HCT116 (cell line): ENCODE results near the gene KIAA0825. TPM values are rescaled to one million over a fixed set of nuclear protein-coding genes. Genes with fewer than 3 reads are reported as not detected.

Experiments
- ATAC-seq: fragments of 200-7000 bp; cut with Tn5 transposase; 2 replicates; pipeline ENCODE4 v1.9.1; 2020; ENCODE audit warnings: mild to moderate bottlenecking, moderate library complexity
- BruUV-seq: library from RNA; stranded (reverse); fragments of 400-500 nt; replicated peaks from 2 replicates; lab custom pipeline; 2021; lab: Mats Ljungman, UMichigan
- CTCF ChIA-PET: fragments of 300-600 bp; sonication (Branson Sonifier 250); formaldehyde crosslinking; loops from one replicate; lab custom pipeline; 2021; ENCODE audit warnings: antibody characterized with exemption; lab: Charles Lee
- POLR2A ChIA-PET: fragments of 300-600, 350-600 bp; sonication (Branson Sonifier 250); formaldehyde crosslinking; loops from one replicate; lab custom pipeline; 2021; ENCODE audit warnings: antibody characterized with exemption; lab: Charles Lee
- RAD21 ChIA-PET, 2 experiments: fragments of 300-600 bp; sonication (Branson Sonifier 250); formaldehyde crosslinking; loops; one replicate each; lab custom pipeline; 2023; ENCODE audit warnings: low total read pairs in 2 of 2; ENCODE audit not compliant: uncharacterized antibody in 2 of 2, unreplicated experiment in 2 of 2, low non-redundant PET in 1 of 2; lab: Charles Lee
- DNase-seq: peaks from one replicate; pipeline ENCODE4 v3.0.0-alpha.2; 2010; ENCODE audit warnings: low read depth, low spot score
- H2AFZ ChIP-seq: fragments of 200-600 bp; shearing (Covaris generic), sonication (generic); 2 replicates; pipeline ENCODE4 v1.6.1; 2017; ENCODE audit warnings: low read depth, mixed run types, mixed read lengths, antibody characterized with exemption, low read length; ENCODE audit not compliant: poor library complexity, severe bottlenecking
- H3K27ac ChIP-seq: 2 replicates; pipeline ENCODE4 v1.5.1; 2012; ENCODE audit warnings: low read depth, low read length
- H3K27me3 ChIP-seq: fragments of 200-600 bp; sonication (generic); 2 replicates; pipeline ENCODE4 v1.6.1; 2016; ENCODE audit warnings: mixed run types, low read length, mixed read lengths; ENCODE audit not compliant: insufficient read depth
- H3K36me3 ChIP-seq, 2 experiments: fragments of 200-500 bp in 1 of 2; fragments of 200-600 bp in 1 of 2; sonication (Bioruptor generic) in 1 of 2; sonication (generic) in 1 of 2; 2 replicates each; pipeline versions ENCODE4 v1.5.1 to v1.6.1; 2014 to 2016; ENCODE audit warnings: low read length in 2 of 2, inconsistent platforms in 1 of 2, mixed read lengths in 1 of 2, mixed run types in 1 of 2; ENCODE audit not compliant: insufficient read depth in 2 of 2, control insufficient read depth in 1 of 2
- H3K4me1 ChIP-seq, 2 experiments: fragments of 200-600 bp in 1 of 2; sonication (generic) in 1 of 2; 2 replicates each; pipeline versions ENCODE4 v1.5.1 to v1.6.1; 2012 to 2017; ENCODE audit warnings: low read length in 2 of 2, inconsistent platforms in 1 of 2, mild to moderate bottlenecking in 1 of 2, mixed read lengths in 1 of 2, mixed run types in 1 of 2, moderate library complexity in 1 of 2; ENCODE audit not compliant: insufficient read depth in 2 of 2, control insufficient read depth in 1 of 2
- H3K4me2 ChIP-seq: fragments of 200-600 bp; sonication (generic); 2 replicates; pipeline ENCODE4 v1.6.1; 2017; ENCODE audit warnings: mixed run types, low read length, mixed read lengths
- H3K4me3 ChIP-seq, 2 experiments: fragments of 200-600 bp in 1 of 2; sonication (generic) in 1 of 2; replicated peaks in 1 of 2; 2 replicates each; pipeline ENCODE4 v1.5.1; 2011 to 2016; ENCODE audit warnings: low read length in 2 of 2, control low read depth in 1 of 2, low read depth in 1 of 2, mild to moderate bottlenecking in 1 of 2, mixed read lengths in 1 of 2, mixed run types in 1 of 2
- H3K79me2 ChIP-seq: fragments of 200-600 bp; sonication (generic); 2 replicates; pipeline ENCODE4 v1.6.1; 2017; ENCODE audit warnings: mild to moderate bottlenecking, mixed run types, low read length, moderate library complexity, mixed read lengths; ENCODE audit not compliant: insufficient read depth
- H3K9ac ChIP-seq: fragments of 200-600 bp; sonication (generic); 2 replicates; pipeline ENCODE4 v1.6.1; 2016; ENCODE audit warnings: low read length, mixed read lengths
- H3K9me2 ChIP-seq: fragments of 200-600 bp; sonication (generic), shearing (Covaris generic); 2 replicates; pipeline ENCODE4 v1.6.1; 2017; ENCODE audit warnings: mixed run types, mild to moderate bottlenecking, moderate library complexity; ENCODE audit not compliant: insufficient read depth
- H3K9me3 ChIP-seq, 2 experiments: fragments of 200-500 bp in 1 of 2; fragments of 200-600 bp in 1 of 2; sonication (Bioruptor generic) in 1 of 2; sonication (generic) in 1 of 2; 2 replicates each; pipeline ENCODE4 v1.6.1; 2014 to 2017; ENCODE audit warnings: low read length in 2 of 2, mixed read lengths in 2 of 2, inconsistent platforms in 1 of 2, low read depth in 1 of 2, mild to moderate bottlenecking in 1 of 2, mixed run types in 1 of 2, moderate library complexity in 1 of 2; ENCODE audit not compliant: control insufficient read depth in 1 of 2, insufficient read depth in 1 of 2
- H4K20me1 ChIP-seq: fragments of 200-600 bp; sonication (generic), shearing (Covaris generic); 2 replicates; pipeline ENCODE4 v1.6.1; 2017; ENCODE audit warnings: mixed run types, mild to moderate bottlenecking, moderate library complexity; ENCODE audit not compliant: insufficient read depth
- ATF3 ChIP-seq: IDR thresholded peaks from 2 replicates; pipeline ENCODE4 v1.6.1; 2012
- CBX3 ChIP-seq: IDR thresholded peaks from 2 replicates; pipeline ENCODE4 v1.6.1; 2012; ENCODE audit warnings: low read depth
- CEBPB ChIP-seq: IDR thresholded peaks from 2 replicates; pipeline ENCODE4 v1.6.1; 2012; ENCODE audit warnings: low read depth
- CTCF ChIP-seq, 3 experiments: fragments of 200-600 bp in 1 of 3; sonication (generic) in 1 of 3; IDR thresholded peaks in 2 of 3; conservative IDR thresholded peaks in 1 of 3; 2 replicates each; pipeline ENCODE4 v1.5.1; 2012 to 2017; ENCODE audit warnings: low read depth in 2 of 3, low read length in 2 of 3, antibody characterized with exemption in 1 of 3, borderline replicate concordance in 1 of 3, control low read depth in 1 of 3, mild to moderate bottlenecking in 1 of 3, mixed read lengths in 1 of 3, mixed run types in 1 of 3, moderate library complexity in 1 of 3; ENCODE audit not compliant: insufficient read depth in 1 of 3
- EGR1 ChIP-seq: IDR thresholded peaks from 2 replicates; pipeline ENCODE4 v1.6.1; 2012; ENCODE audit warnings: low read depth
- EZH2phosphoT487 ChIP-seq: fragments of 200-600 bp; IDR thresholded peaks from 2 replicates; pipeline ENCODE4 v1.6.1; 2018; ENCODE audit warnings: antibody characterized with exemption, borderline replicate concordance
- POLR2A ChIP-seq: IDR thresholded peaks from 2 replicates; pipeline ENCODE4 v1.7.0; 2011; ENCODE audit warnings: borderline replicate concordance; ENCODE audit not compliant: insufficient read depth, insufficient read length; ENCODE audit errors: extremely low read depth
- POLR2AphosphoS5 ChIP-seq: IDR thresholded peaks from 2 replicates; pipeline ENCODE4 v1.6.1; 2011; ENCODE audit warnings: mild to moderate bottlenecking, low read depth, low read length, moderate library complexity
- SRF ChIP-seq: IDR thresholded peaks from 2 replicates; pipeline ENCODE4 v1.6.1; 2012; ENCODE audit warnings: low read depth
- TCF7L2 ChIP-seq: IDR thresholded peaks from 2 replicates; pipeline ENCODE4 v1.7.0; 2011; ENCODE audit warnings: borderline replicate concordance, inconsistent platforms; ENCODE audit not compliant: insufficient read depth, insufficient read length; ENCODE audit errors: extremely low read depth
- ZBTB33 ChIP-seq: IDR thresholded peaks from 2 replicates; pipeline ENCODE4 v1.6.1; 2011; ENCODE audit warnings: mild to moderate bottlenecking, low read length, moderate library complexity; ENCODE audit not compliant: insufficient replicate concordance; ENCODE audit errors: extremely low read depth
- ZFX ChIP-seq: fragments of 450-650 bp; IDR thresholded peaks from 2 replicates; pipeline ENCODE4 v1.6.1; 2017
- ZNF274 ChIP-seq: fragments of 200-500 bp; sonication (Bioruptor generic); IDR thresholded peaks from 2 replicates; pipeline ENCODE4 v1.6.1; 2014; ENCODE audit warnings: mild to moderate bottlenecking, low read depth, low read length, inconsistent platforms
- intact Hi-C: fragments of 100-400 bp; cut with micrococcal nuclease; formaldehyde crosslinking; loops from 2 replicates; pipeline ENCODE4 v1.10.0; 2022
- total RNA-seq: library from RNA; stranded (reverse); gene quantifications from one replicate; pipeline ENCODE4 v1.2.1, GENCODE V29; 2021; ENCODE audit not compliant: unreplicated experiment

Gene KIAA0825
- total RNA-seq, 1 experiment from 2014 or later = 1.4 TPM

GRCh38 chr5:94538260-94538659, 80.1 kb downstream of the KIAA0825 start:
- RAD21 ChIA-PET = no interaction called here
- H2AFZ ChIP-seq = no peak overlapping the region
- H4K20me1 ChIP-seq = no peaks in the 10 kb centered on the region
- no peaks in the 10 kb centered on the region for H3K36me3 ChIP-seq
- ATAC-seq (no peak), DNase-seq (no peak)
- no peak overlapping the region for H3K27ac ChIP-seq
- H3K79me2 ChIP-seq = no peaks in the 10 kb centered on the region
- no peaks in the 10 kb centered on the region for H3K27me3 ChIP-seq
- H3K4me2 ChIP-seq = no peak overlapping the region
- no peaks in the 10 kb centered on the region for H3K9me2 ChIP-seq
- H3K9me3 ChIP-seq = peaks cover 0 to 8% of the 10 kb centered on the region in 2 experiments; a peak in 2 of 4 replicates
- CTCF ChIA-PET = no interaction called here
- H3K4me3 ChIP-seq = no peak overlapping the region
- no TSS peak for BruUV-seq
- TF ChIP-seq ZFX (no peak), ZBTB33 (no peak), CTCF (IDR thresholded peaks at IDR 0.05 in 2 of 3, conservative IDR thresholded peaks at IDR 0.05 in 1 of 3; ENCODE audit: borderline replicate concordance in 1 of 3, insufficient read depth in 1 of 3, low read depth in 2 of 3, low read length in 2 of 3) (no peak), POLR2A (no peak), TCF7L2 (no peak), CBX3 (no peak), CEBPB (no peak), SRF (no peak), ATF3 (no peak), POLR2AphosphoS5 (no peak), EZH2phosphoT487 (no peak), EGR1 (no peak), ZNF274 (no peak)
- POLR2A ChIA-PET = no interaction called here
- no peak overlapping the region for H3K9ac ChIP-seq
- intact Hi-C loops = no loop called here
- H3K4me1 ChIP-seq = no peaks in the 10 kb centered on the region
